Measurements from ENCODE around the gene PEX13. TPM values are rescaled to one million over a fixed set of nuclear protein-coding genes. Genes with fewer than 3 reads are reported as not detected.

Gene PEX13
- 63.6 and 67.6 TPM in 2 replicates for total RNA-seq (2013; cell fraction: nucleolus; rRNA removed)
- 20.7 and 26.0 TPM in 2 replicates for total RNA-seq (2014; rRNA removed)
- 18.2 and 18.6 TPM in 2 replicates for total RNA-seq (2014; rRNA removed; fragmentation: Illumina TruSeq; extraction: Trizol)
- total RNA-seq (2021): 17.1 and 18.7 TPM in 2 replicates
- polyA plus RNA-seq (2011; ENCODE audit: low read depth): 5.3 TPM
- 27.6 and 30.9 TPM in 2 replicates for polyA plus RNA-seq (2011; rRNA removed)
- 16.0 and 16.1 TPM in 2 replicates for polyA plus RNA-seq (2011; cell fraction: cytosol; rRNA removed)
- 9.2 and 11.1 TPM in 2 replicates for polyA plus RNA-seq (2011; cell fraction: nucleus; rRNA removed)
- polyA plus RNA-seq (2012): 6.2 and 9.0 TPM in 2 replicates
- 11.5 and 11.9 TPM in 2 replicates for polyA plus RNA-seq (2014; fragmentation: Illumina TruSeq; extraction: Trizol)
- polyA plus RNA-seq (2014; fragmentation: Nextera tagmentation; extraction: Ambion mirVana): 1 to 10 TPM; 2.6 to 4.9 TPM
- 14.9 and 15.2 TPM in 2 replicates for polyA plus RNA-seq (2014; rRNA removed)
- 10 to 100 TPM; 22.0 to 22.6 TPM for polyA plus RNA-seq (2016; fragmentation: Nextera tagmentation; extraction: Ambion mirVana)
- 19.7 and 26.8 TPM in 2 replicates for polyA minus RNA-seq (2011; rRNA and poly(A)+ RNA removed)
- 6.1 and 6.4 TPM in 2 replicates for polyA minus RNA-seq (2011; cell fraction: cytosol; rRNA and poly(A)+ RNA removed)
- 16.9 and 24.7 TPM in 2 replicates for polyA minus RNA-seq (2011; cell fraction: nucleus; rRNA and poly(A)+ RNA removed)
- Bru-seq, nascent RNA: percentile 85 among the genes with signal in this experiment
- percentile 68 among the genes with signal in this experiment for BruChase-seq, experiment 1, labeled RNA remaining after a 6-hour chase
- BruChase-seq, experiment 2, labeled RNA remaining after a 2-hour chase: percentile 82 among the genes with signal in this experiment
- long read RNA-seq, experiment 1, full-length matches to known transcripts: 8 of 13 reads
- long read RNA-seq, experiment 1, partial matches to known transcripts: 3 of 13 reads
- long read RNA-seq, experiment 1, other reads (novel, unspliced or antisense): 2 of 13 reads
- long read RNA-seq, experiment 2, full-length matches to known transcripts: 100 of 122 reads
- long read RNA-seq, experiment 2, partial matches to known transcripts: 8 of 122 reads
- long read RNA-seq, experiment 2, other reads (novel, unspliced or antisense): 14 of 122 reads

- ChIA-PET CTCF (interaction anchor here (0.6 to 2.5 kb wide), 2 partner anchors 12 to 18 kb away, joined by 3 to 9 read pairs; no protein-coding TSS in a partner anchor), RAD21 (ENCODE audit: unreplicated experiment) (interaction anchor here (0.5 to 1.5 kb wide), 7 partner anchors 47 to 262 kb away, joined by 3 to 4 read pairs (median 3); partner anchors contain the start of gene PAPOLG), POLR2A (interaction anchor here (0.9 to 1.3 kb wide), 2 partner anchors 136 to 160 kb away, joined by 3 to 7 read pairs; partner anchors contain the start of gene REL), SMC1A (ENCODE audit: uncharacterized antibody, unreplicated experiment) (interaction anchor here (0.9 kb wide), 1 partner anchor 521 kb away, joined by 3 read pairs; no protein-coding TSS in a partner anchor)
- DNase-seq (ENCODE audit: low read depth, low spot score) (peak; percentile 17), FAIRE-seq (peak; percentile 59), ATAC-seq (peak; percentile 94)
- in situ Hi-C loops (cut with MboI) (no loop called here), intact Hi-C loops (cut with micrococcal nuclease; ENCODE audit: unreplicated experiment) (loop anchor here (1.0 to 5.0 kb wide), 2 partner anchors 50 to 160 kb away; partner anchors contain the start of gene SANBR)
- peaks cover 0 to 5% of the 10 kb centered on the region in 2 experiments; a peak in 2 of 4 replicates for H3K36me3 ChIP-seq (ENCODE audit: control insufficient read depth in 2 of 2, insufficient read depth in 2 of 2, low read length in 1 of 2)
- WGBS (ENCODE audit: insufficient coverage, insufficient replicate concordance, low lambda C conversion rate, missing lambda C conversion rate): 1% methylated on average over 39 of the region's 39 CpGs
- peaks cover 55% of the 10 kb centered on the region for H3K79me2 ChIP-seq (ENCODE audit: control insufficient read depth, insufficient read depth, low read length)
- no peaks in the 10 kb centered on the region for H4K20me1 ChIP-seq (ENCODE audit: control insufficient read depth, insufficient read depth)
- peak within 1 kb of the TSS; percentile 97 for H2AFZ ChIP-seq (ENCODE audit: control insufficient read depth, low read depth, low read length)
- peaks cover 9% of the 10 kb centered on the region; the same call in 2 of the 3 replicates for H3K9me3 ChIP-seq (replicated peaks; ENCODE audit: control insufficient read depth, insufficient read depth, low read length)
- no peaks in the 10 kb centered on the region for H3K4me1 ChIP-seq (ENCODE audit: control insufficient read depth, insufficient read depth, low read length)
- no peaks in the 10 kb centered on the region for H3K27me3 ChIP-seq (replicated peaks in 1 of 2; ENCODE audit: control insufficient read depth in 2 of 2, insufficient read depth in 2 of 2, low read length in 1 of 2)
- peak within 1 kb of the TSS; percentile 97 for H3K4me3 ChIP-seq
- TSS peak; percentile 64 for BruUV-seq (replicated peaks)
- peak within 1 kb of the TSS; percentile 96 for H3K27ac ChIP-seq (ENCODE audit: control insufficient read depth, insufficient read depth)
- peak within 1 kb of the TSS; percentile 80 for H3K4me2 ChIP-seq (ENCODE audit: control insufficient read depth, insufficient read depth)
- peak within 1 kb of the TSS; percentile 94 for H3K9ac ChIP-seq (ENCODE audit: control insufficient read depth, insufficient read depth, low read length)
- no peak for TF ChIP-seq KDM1A (IDR thresholded peaks at IDR 0.05; ENCODE audit: borderline replicate concordance)
- TF ChIP-seq MEF2B (IDR thresholded peaks at IDR 0.05; ENCODE audit: partially characterized antibody, poor library complexity, severe bottlenecking): no peak
- TF ChIP-seq FOS (IDR thresholded peaks at IDR 0.05; ENCODE audit: borderline replicate concordance, extremely low read depth, insufficient read length): no peak
- TF ChIP-seq STAT1 (conservative IDR thresholded peaks at IDR 0.05): no peak
- TF ChIP-seq ZNF622 (IDR thresholded peaks at IDR 0.05): no peak
- TF ChIP-seq CHD1 (IDR thresholded peaks at IDR 0.05; ENCODE audit: low read depth, low read length): no peak
- 0 out of 2 replicates have a peak, but pooled peaks have one; percentile 17 for TF ChIP-seq HDGF (IDR thresholded peaks at IDR 0.05)
- TF ChIP-seq ZBTB40 (IDR thresholded peaks at IDR 0.05; ENCODE audit: borderline replicate concordance): no peak
- no peak for TF ChIP-seq RCOR1 (conservative IDR thresholded peaks at IDR 0.05; ENCODE audit: low read depth, low read length)
- no peak for TF ChIP-seq NFYA (IDR thresholded peaks at IDR 0.05; ENCODE audit: borderline replicate concordance, low read depth, low read length)
- TF ChIP-seq RFX5 (IDR thresholded peaks at IDR 0.05; ENCODE audit: low read depth, low read length): 0 out of 2 replicates have a peak, but pooled peaks have one; percentile 5
- no peak for TF ChIP-seq CBX3 (IDR thresholded peaks at IDR 0.05; ENCODE audit: borderline replicate concordance, low read depth)
- peak; percentile 59; the same call in 1 of the 2 replicates for TF ChIP-seq EED (IDR thresholded peaks at IDR 0.05; ENCODE audit: low read depth)
- no peak for TF ChIP-seq SREBF2 (IDR thresholded peaks at IDR 0.05; ENCODE audit: low read length)
- no peak; the same call in none of the 2 replicates for TF ChIP-seq SIN3A (IDR thresholded peaks at IDR 0.05; ENCODE audit: low read depth, low read length)
Measured at GRCh38 chr2:61017556-61018317, at the start of gene PEX13, which contains the start of gene PUS10. Gene PEX13, plus strand, starts transcription at chr2:61017720. Its CDS starts 40 bp downstream, at chr2:61017760. Gene PUS10, minus strand, starts transcription at chr2:61018255. Its CDS starts 6,365 bp downstream, at chr2:61011890.

Data from GM12878 (cell line).